Activated CD4-positive, alpha-beta T cell treated with anti-CD3 and anti-CD28 coated beads, Interleukin-2, Interleukin-4, amounts not matched to agents 100 ng/mL and 50 ng/mL, durations not matched to agents 16 hours and 8 hours (primary cell): ENCODE measurements around the gene PIK3R1.

ENCODE experiments used
- DNase-seq: peaks from one replicate; pipeline ENCODE4 v3.0.0-alpha.2; 2020; ENCODE audit warnings: low spot score

Gene PIK3R1

GRCh38 chr5:68331192-68332079, 115.9 kb downstream of the PIK3R1 start:
- no peak for DNase-seq

- DNase-seq: no peak
These were observed 116.5 kb downstream of the PIK3R1 start for GRCh38 chr5:68332080-68332451.

- no peak for DNase-seq
These were observed 117.0 kb downstream of the PIK3R1 start for GRCh38 chr5:68332556-68332955.

GRCh38 chr5:68333649-68334552, 118.3 kb downstream of the PIK3R1 start:
- no peak for DNase-seq

- DNase-seq: no peak
These were observed 119.0 kb downstream of the PIK3R1 start for GRCh38 chr5:68334553-68334886.

GRCh38 chr5:68335075-68335474, 119.5 kb downstream of the PIK3R1 start:
- DNase-seq: no peak

GRCh38 chr5:68336200-68336599, 120.6 kb downstream of the PIK3R1 start:
- DNase-seq: no peak

GRCh38 chr5:68337235-68337634, 121.7 kb downstream of the PIK3R1 start:
- no peak for DNase-seq

- DNase-seq: no peak
These were observed 124.4 kb downstream of the PIK3R1 start for GRCh38 chr5:68339921-68340321.

- no peak for DNase-seq
These were observed 125.5 kb downstream of the PIK3R1 start for GRCh38 chr5:68341006-68341405.

- DNase-seq: peak; percentile 21
These were observed 127.1 kb downstream of the PIK3R1 start for GRCh38 chr5:68342693-68343092.

GRCh38 chr5:68343421-68343826, 127.9 kb downstream of the PIK3R1 start:
- peak; percentile 64 for DNase-seq

GRCh38 chr5:68344447-68345111, 129.0 kb downstream of the PIK3R1 start:
- peak; percentile 43 for DNase-seq

GRCh38 chr5:68345171-68345570, 129.6 kb downstream of the PIK3R1 start:
- DNase-seq: no peak

- DNase-seq: no peak
These were observed 130.0 kb downstream of the PIK3R1 start for GRCh38 chr5:68345582-68345981.

- no peak for DNase-seq
These were observed 132.0 kb downstream of the PIK3R1 start for GRCh38 chr5:68347536-68347935.

- no peak for DNase-seq
These were observed 133.1 kb downstream of the PIK3R1 start for GRCh38 chr5:68348447-68349222.

GRCh38 chr5:68350176-68350575, 134.6 kb downstream of the PIK3R1 start:
- no peak for DNase-seq
